ENCODE data around the gene RBFOX2.
"Not testable (repeated sequence)": the region's sequence is repeated elsewhere in the genome, so short reads cannot be mapped to it uniquely, and the experiment has no call there.

Gene RBFOX2

GRCh38 chr22:35808377-35808776 lies 220.2 kb downstream of the RBFOX2 start:
- DNase-seq, result no peak

- not testable (repeated sequence) for DNase-seq
Observed at GRCh38 chr22:35806668-35807067, 222.0 kb downstream of the RBFOX2 start.

DNA sequence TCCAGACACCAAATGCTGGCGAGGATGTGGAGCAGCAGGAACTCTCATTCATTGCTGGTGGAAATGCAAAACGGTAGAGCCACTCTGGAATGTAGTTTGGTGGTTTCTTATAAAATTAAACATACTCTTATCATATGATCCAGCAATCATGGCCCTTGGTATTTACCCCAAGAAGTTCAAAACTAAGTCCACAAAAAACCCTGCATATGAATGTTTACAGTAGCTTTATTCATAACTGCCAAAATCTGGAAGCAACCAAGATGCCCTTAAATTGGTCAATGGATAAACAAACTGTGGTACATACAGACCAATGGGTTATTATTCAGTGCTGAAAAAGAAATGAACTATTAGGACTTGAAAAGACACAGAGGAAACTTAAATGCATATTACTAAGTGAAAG lies 223.2 kb downstream of the RBFOX2 start:
- DNase-seq, result no peak

GRCh38 chr22:35804421-35804820 lies 224.2 kb downstream of the RBFOX2 start:
- no peak for DNase-seq

- no peak for DNase-seq
Observed at GRCh38 chr22:35802885-35803284, 225.7 kb downstream of the RBFOX2 start.

- DNase-seq, result not testable (repeated sequence)
Observed at GRCh38 chr22:35801301-35801700, 227.3 kb downstream of the RBFOX2 start.

- no peak for DNase-seq
Observed at GRCh38 chr22:35799150-35799549, 229.5 kb downstream of the RBFOX2 start.

DNA sequence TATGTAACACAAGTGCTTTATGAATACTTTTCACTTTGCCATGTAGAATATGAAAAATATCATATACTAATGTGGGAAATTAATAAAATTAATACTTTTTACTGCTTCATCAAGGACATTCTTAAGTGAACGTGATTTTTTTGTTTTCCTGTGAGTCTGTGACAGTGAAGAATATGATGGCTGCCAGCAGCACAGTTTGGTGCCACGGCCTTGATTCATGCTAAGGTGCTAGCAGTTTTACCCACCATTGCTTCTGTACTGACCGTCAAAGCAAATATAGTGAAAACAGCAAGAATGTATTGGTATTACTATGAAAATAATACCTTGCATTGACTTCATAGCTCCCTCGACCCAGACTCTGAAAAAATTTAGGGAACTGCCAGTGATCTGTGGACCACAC lies 231.2 kb downstream of the RBFOX2 start:
- no peak for DNase-seq

- no peak for DNase-seq
Observed at GRCh38 chr22:35795476-35795875, 233.1 kb downstream of the RBFOX2 start.

- DNase-seq, result no peak
Observed at GRCh38 chr22:35792506-35792905, 236.1 kb downstream of the RBFOX2 start.

DNA sequence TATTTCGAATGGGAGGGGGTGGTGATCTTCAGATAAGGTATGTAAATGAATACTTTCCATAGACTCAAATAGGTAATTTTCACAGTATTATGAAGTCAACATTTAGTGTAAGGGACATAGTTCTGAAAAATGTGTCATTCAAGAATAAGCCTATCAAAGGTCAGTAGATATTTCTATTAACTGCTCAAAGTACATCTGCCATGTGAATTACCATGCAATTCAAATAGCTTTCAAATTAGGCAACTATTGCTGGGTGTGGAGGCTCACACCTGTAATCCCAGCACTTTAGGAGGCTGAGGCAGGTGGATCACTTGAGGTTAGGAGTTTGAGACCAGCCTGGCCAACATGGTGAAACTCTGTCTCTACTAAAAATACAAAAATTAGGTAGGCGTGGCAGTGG lies 236.8 kb downstream of the RBFOX2 start:
- not testable (repeated sequence) for DNase-seq

DNA sequence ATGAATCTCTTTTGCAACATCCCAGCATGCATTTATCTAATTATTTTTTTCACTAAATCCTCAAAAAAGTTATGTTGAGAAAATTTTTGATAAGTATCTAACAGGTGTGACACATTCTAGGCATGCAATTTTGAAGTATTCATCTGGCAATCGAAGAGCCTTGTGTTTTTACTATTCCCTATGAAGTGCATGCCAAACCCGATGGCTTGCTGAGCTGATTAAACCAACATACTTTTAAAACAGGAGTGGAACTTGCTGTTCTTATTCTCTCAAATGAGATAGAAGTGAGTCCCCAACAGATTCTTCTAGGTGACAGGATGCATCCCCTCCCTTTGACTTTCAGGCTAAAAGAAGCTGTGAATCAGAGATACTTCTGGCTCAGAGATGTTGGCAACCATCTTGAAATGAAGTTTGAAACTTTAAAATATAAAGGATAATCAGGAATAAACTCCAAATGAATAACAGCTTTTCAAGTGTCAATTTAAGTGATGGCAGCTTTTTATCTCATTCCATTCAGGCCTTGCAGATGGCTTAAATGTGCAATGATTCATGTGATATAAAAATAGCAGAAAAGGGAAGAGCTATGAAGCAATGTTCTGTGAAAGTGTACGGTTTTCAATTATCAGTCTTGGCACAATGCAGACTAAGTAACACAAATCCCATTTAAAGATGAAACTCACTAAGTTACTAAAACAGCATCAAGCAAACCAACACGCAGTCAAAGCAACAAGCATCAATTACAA lies 243.3 kb downstream of the RBFOX2 start:
- no peak for DNase-seq

- no peak for DNase-seq
Observed at GRCh38 chr22:35784633-35785032, 244.0 kb downstream of the RBFOX2 start.

DNA sequence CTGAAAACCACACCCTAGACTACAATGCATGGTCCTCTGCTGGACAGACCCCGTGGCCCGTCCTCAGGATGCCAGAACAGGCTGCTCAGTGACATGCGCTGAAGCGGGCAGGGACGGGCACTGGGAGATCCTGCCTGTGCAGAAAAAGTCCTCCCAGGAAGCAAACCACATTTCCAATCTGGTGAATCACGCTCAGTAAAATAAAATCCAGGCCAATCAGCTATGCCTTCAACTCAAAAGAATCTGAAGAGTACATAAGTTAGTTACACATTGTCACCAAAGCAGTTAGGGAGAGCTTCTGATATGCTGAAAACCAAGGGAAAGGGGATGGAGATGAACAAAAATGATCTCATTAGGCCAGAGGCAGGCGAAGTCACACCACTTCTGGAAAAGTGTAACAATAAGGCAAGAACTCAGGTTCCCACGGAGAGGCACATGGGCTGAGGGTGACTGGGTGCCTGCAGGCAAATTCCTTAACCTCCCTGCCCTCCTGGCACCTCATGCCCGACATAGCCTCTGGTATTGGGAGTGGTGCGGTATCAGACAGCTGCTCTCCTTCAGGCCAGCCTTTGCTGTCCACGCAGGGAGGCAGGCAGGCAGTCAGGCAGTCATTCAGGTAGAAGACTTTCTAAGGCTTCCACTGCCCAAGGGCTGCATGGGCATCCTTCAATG lies 244.5 kb downstream of the RBFOX2 start:
- DNase-seq, result no peak

DNA sequence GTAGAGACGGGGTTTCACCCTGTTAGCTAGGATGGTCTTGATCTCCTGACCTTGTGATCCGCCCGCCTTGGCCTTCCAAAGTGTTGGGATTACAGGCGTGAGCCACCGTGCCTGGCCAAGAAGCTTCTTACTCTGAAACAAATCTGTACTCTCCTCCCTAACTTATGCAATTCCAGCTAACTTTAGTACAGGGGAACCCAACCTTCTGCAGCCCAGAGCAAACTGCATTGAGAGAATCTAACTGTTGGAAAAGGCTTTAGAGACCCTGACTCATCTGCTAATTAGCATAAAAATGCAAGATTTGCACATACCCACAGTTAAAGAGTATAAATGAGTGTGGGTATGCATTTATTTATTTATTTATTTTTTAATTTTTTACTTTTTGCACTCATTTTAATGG lies 246.1 kb downstream of the RBFOX2 start:
- DNase-seq, result no peak

GRCh38 chr22:35781898-35782297 lies 246.7 kb downstream of the RBFOX2 start:
- DNase-seq, result no peak

GRCh38 chr22:35777335-35777975 lies 251.2 kb downstream of the RBFOX2 start:
- DNase-seq, result no peak

GRCh38 chr22:35775339-35775738 lies 253.3 kb downstream of the RBFOX2 start:
- DNase-seq, result no peak

- DNase-seq, result no peak
Observed at GRCh38 chr22:35769974-35770373, 258.6 kb downstream of the RBFOX2 start.

GRCh38 chr22:35766654-35767580 lies 261.7 kb downstream of the RBFOX2 start:
- no peak for DNase-seq

DNA sequence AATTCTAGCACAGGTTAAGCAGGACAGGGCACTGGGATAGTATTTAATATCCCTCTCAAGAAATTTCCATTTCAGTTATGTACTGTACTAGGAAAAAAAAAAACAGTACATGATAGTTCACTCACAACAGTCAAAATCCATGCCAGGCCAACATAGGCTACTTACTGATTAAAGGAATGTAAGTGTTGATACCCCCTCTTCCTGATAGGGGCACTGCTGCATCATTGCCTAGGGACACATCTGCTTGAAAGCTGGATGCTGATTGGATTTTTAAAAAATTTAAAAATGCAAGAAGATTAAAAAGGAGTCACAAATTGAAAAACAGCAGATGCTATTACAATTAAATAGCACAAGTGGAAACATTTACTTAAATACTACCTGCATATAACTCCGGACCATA lies 267.6 kb downstream of the RBFOX2 start:
- DNase-seq, result no peak

- no peak for DNase-seq
Observed at GRCh38 chr22:35758394-35758793, 270.2 kb downstream of the RBFOX2 start.

DNA sequence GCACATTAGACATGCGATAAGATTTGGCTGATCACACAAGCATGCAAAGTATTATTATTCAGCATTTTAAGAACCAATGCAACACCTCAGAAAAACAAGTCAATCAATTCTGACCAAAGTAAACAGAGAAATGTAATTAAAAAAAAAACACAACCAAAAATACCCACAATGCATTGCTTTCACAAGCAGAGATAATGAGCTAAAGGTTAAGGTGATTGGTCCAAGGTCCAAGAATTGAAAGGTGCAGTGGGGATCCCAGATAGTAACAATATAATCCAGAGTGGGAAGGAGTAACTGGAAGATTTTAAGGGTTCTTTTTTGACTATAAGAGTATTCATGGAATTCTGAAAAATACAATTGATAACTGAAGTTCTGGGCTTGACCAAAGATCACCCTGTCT lies 271.9 kb downstream of the RBFOX2 start:
- DNase-seq, result no peak
